Prostate gland (tissue), 2 donors: ENCODE measurements around the gene KLHDC7B. TPM values are rescaled to one million over a fixed set of nuclear protein-coding genes. Genes with fewer than 3 reads are reported as not detected.

Experiments used
- DNase-seq: peaks from one replicate; pipeline ENCODE4 v3.0.0-alpha.2; 2019; ENCODE audit warnings: low spot score
- H3K27ac ChIP-seq, 2 donors: fragments of 200-600 bp; sonication (generic); 2 replicates each; pipeline ENCODE4 v1.5.1; 2017 to 2019
- H3K27me3 ChIP-seq: fragments of 200-600 bp; sonication (generic); replicated peaks from 2 replicates; pipeline ENCODE4 v1.5.1; 2019; ENCODE audit not compliant: insufficient read depth
- H3K36me3 ChIP-seq, 2 donors: fragments of 200-600 bp; sonication (generic); 1 replicate in 1 of 2; 2 replicates in 1 of 2; pipeline versions ENCODE4 v1.5.1 to v1.8.1; 2017 to 2019
- H3K4me1 ChIP-seq: fragments of 200-600 bp; sonication (generic); replicated peaks from 2 replicates; pipeline ENCODE4 v1.5.1; 2019
- H3K4me3 ChIP-seq, 2 donors: fragments of 200-600 bp; sonication (generic); 2 replicates each; pipeline ENCODE4 v1.5.1; 2017 to 2019
- H3K9me3 ChIP-seq: fragments of 200-600 bp; sonication (generic); 2 replicates; pipeline ENCODE4 v1.5.1; 2017
- CTCF ChIP-seq, 4 experiments: fragments of 200-600 bp in 2 of 4; fragments of 450-650 bp in 2 of 4; sonication (generic) in 2 of 4; IDR thresholded peaks; 1 replicate in 3 of 4; 2 replicates in 1 of 4; pipeline ENCODE4 v1.5.1; 2016 to 2019; ENCODE audit warnings: antibody characterized with exemption in 4 of 4, mild to moderate bottlenecking in 2 of 4, moderate library complexity in 2 of 4
- POLR2A ChIP-seq: fragments of 450-650 bp; IDR thresholded peaks from one replicate; pipeline ENCODE4 v1.6.1; 2016; ENCODE audit warnings: antibody characterized with exemption, mild to moderate bottlenecking
- POLR2AphosphoS5 ChIP-seq: sonication (generic); formaldehyde crosslinking; IDR thresholded peaks from one replicate; pipeline ENCODE4 v1.6.1; 2017; ENCODE audit warnings: antibody characterized with exemption
- WGBS: methylation state at CpG from one replicate; pipeline ENCODE4 v1.1.5; 2018; 5-methylcytosine and 5-hydroxymethylcytosine counted together
- intact Hi-C: fragments of 100-400 bp; cut with DNase I; formaldehyde crosslinking; loops from one replicate; pipeline ENCODE4 v1.14.2; 2022
- total RNA-seq, 2 donors: library from RNA; depleted of rRNA; stranded (reverse); fragments of >200 nt; gene quantifications; one replicate each; pipeline ENCODE4 v1.1.0, GENCODE V29; 2016

Gene KLHDC7B
- total RNA-seq, 2 donors from 2014 or later, result 0.62 TPM; not detected in 1

- peaks cover 7% of the 10 kb centered on the region for H3K4me1 ChIP-seq
- TF ChIP-seq CTCF (IDR thresholded peaks at IDR 0.05), result no peak
- TF ChIP-seq POLR2AphosphoS5, result no peak
- TF ChIP-seq POLR2A, result no peak
- peak overlapping the region; percentile 87 to 92 for H3K27ac ChIP-seq
- 7% methylated on average over 19 of the region's 19 CpGs for WGBS
- no peaks in the 10 kb centered on the region for H3K9me3 ChIP-seq
- peaks cover 0 to 5% of the 10 kb centered on the region in 2 donors for H3K36me3 ChIP-seq
- H3K27me3 ChIP-seq, result no peaks in the 10 kb centered on the region
- intact Hi-C loops, result no loop called here
- peak overlapping the region; percentile 59 to 82 for H3K4me3 ChIP-seq
- DNase-seq, result no peak
Observed at GRCh38 chr22:50524676-50525103, 21.0 kb upstream of the KLHDC7B start.

- TF ChIP-seq POLR2AphosphoS5 (peak; percentile 96), CTCF (IDR thresholded peaks at IDR 0.05) (peak in 2 of 4 experiments; percentile 48 to 78), POLR2A (peak; percentile 78)
- intact Hi-C loops, result no loop called here
- WGBS, result under 1% methylated on average over 59 of the region's 84 CpGs
- Histone ChIP-seq H3K27me3 (no peaks in the 10 kb centered on the region), H3K9me3 (no peaks in the 10 kb centered on the region), H3K36me3 (peaks cover 0 to 5% of the 10 kb centered on the region in 2 donors), H3K27ac (peak within 1 kb of the TSS; percentile 87 to 92), H3K4me1 (peaks cover 7% of the 10 kb centered on the region), H3K4me3 (peak within 1 kb of the TSS; percentile 59 to 82)
- peak; percentile 97 for DNase-seq
Observed at GRCh38 chr22:50525104-50525857, 20.4 kb upstream of the KLHDC7B start, which contains the start of gene SCO2. Gene SCO2 (minus strand): TSS chr22:50525598. CDS start chr22:50524411, 1,187 bp downstream.

GRCh38 chr22:50525858-50526107 is 19.9 kb upstream of the KLHDC7B start:
- WGBS, result 0% methylated on average over 11 of the region's 33 CpGs
- H3K36me3 ChIP-seq, result peaks cover 0 to 5% of the 10 kb centered on the region in 2 donors
- TF ChIP-seq POLR2A, result no peak
- TF ChIP-seq POLR2AphosphoS5, result no peak
- TF ChIP-seq CTCF (IDR thresholded peaks at IDR 0.05), result peak in 1 of 4 experiments; percentile 36
- intact Hi-C loops, result no loop called here
- H3K9me3 ChIP-seq, result no peaks in the 10 kb centered on the region
- peak overlapping the region; percentile 87 to 92 for H3K27ac ChIP-seq
- no peak for DNase-seq
- H3K4me1 ChIP-seq, result peaks cover 7% of the 10 kb centered on the region
- H3K27me3 ChIP-seq, result no peaks in the 10 kb centered on the region
- peak overlapping the region; percentile 59 to 82 for H3K4me3 ChIP-seq

GRCh38 chr22:50526108-50526833 is 19.4 kb upstream of the KLHDC7B start:
- H3K36me3 ChIP-seq, result peaks cover 0 to 5% of the 10 kb centered on the region in 2 donors
- intact Hi-C loops, result no loop called here
- no peaks in the 10 kb centered on the region for H3K9me3 ChIP-seq
- peak overlapping the region; percentile 59 to 82 for H3K4me3 ChIP-seq
- 2% methylated on average over 62 of the region's 77 CpGs for WGBS
- peak; percentile 58 for TF ChIP-seq POLR2A
- TF ChIP-seq POLR2AphosphoS5, result no peak
- peak; percentile 35 to 73 (median 54) for TF ChIP-seq CTCF (IDR thresholded peaks at IDR 0.05)
- peak; percentile 66 for DNase-seq
- no peaks in the 10 kb centered on the region for H3K27me3 ChIP-seq
- peaks cover 11% of the 10 kb centered on the region for H3K4me1 ChIP-seq
- peak overlapping the region; percentile 87 to 92 for H3K27ac ChIP-seq
